Nephron progenitor cell (in vitro differentiated cells): ENCODE data around the gene SELENBP1.
A peak's percentile ranks its signal among the peaks of the same experiment; 100 is the strongest.

Source experiments
- DNase-seq: peaks from one replicate; pipeline ENCODE4 v3.0.0; 2021
- H3K27ac Mint-ChIP-seq: 2 replicates; pipeline ENCODE4 v1.8.0; 2021; ENCODE audit warnings: mild to moderate bottlenecking, moderate library complexity, mixed read lengths
- H3K27me3 Mint-ChIP-seq: 2 replicates; pipeline ENCODE4 v1.8.0; 2021; ENCODE audit warnings: mild to moderate bottlenecking, low read depth, mixed read lengths; ENCODE audit not compliant: poor library complexity
- H3K36me3 Mint-ChIP-seq: 2 replicates; pipeline ENCODE4 v1.8.0; 2021; ENCODE audit warnings: low read depth, mixed read lengths
- H3K4me1 Mint-ChIP-seq: 2 replicates; pipeline ENCODE4 v1.8.0; 2021; ENCODE audit warnings: mixed read lengths
- H3K4me3 Mint-ChIP-seq: 2 replicates; pipeline ENCODE4 v1.8.0; 2021; ENCODE audit warnings: mild to moderate bottlenecking, moderate library complexity, mixed read lengths
- H3K9me3 Mint-ChIP-seq: 2 replicates; pipeline ENCODE4 v1.8.0; 2021; ENCODE audit warnings: mild to moderate bottlenecking, moderate library complexity, mixed read lengths
- TF ChIP-seq, protein P1 (sequence below): fragments of 200-600 bp; sonication (generic); IDR thresholded peaks from 2 replicates; pipeline ENCODE4 v1.5.0; 2021; ENCODE audit warnings: antibody characterized with exemption

The SELENBP1 gene

DNA sequence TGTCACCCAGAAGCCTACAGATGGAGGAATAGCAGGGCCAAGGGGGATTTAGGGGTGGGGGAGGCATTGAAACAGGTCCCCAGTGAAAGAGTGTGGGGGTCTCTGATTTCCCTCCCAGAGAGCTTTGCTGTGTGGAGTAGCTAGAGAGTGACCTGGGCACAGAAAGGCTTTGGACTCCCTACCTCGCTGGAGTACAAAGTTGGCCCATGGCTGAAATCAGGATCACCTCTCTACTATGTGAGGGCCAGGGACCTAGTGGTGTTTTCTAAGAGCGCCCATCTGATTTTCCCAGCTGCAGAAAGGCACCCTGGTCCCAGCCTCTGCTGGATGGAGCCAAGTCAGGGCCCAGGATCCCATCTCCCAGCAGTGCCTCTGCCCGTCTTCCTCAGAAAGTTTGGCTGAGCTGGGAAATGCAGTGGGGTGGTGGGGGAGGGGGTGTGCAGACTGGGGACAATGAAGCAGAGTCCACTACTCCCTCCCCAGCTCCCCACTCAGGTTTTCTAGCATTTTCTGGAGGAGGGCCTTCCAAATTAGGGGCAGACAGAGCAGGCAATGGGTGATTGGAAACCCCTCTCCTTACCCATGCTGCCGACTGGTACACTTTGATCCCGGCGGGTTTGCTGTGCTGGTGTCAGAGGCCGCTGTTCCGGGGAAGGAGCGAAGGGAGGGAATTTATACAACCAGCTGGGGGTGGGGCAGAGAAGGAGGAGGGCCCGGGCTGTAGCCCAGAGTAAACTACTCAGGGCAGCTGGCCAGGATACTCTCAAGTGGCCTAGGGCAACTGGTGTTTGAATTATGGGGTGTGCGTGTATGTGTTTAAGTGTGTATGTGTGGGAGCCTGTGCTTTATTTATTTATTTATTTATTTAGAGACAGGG is at the start of gene SELENBP1:
TSS of gene SELENBP1 (minus strand) at position 648 of the 877 bp plus-strand sequence. CDS start at position 584, 64 bp downstream.
- DNase-seq, result peak; percentile 69
- Mint-ChIP-seq H3K27ac (peak within 1 kb of the TSS; percentile 84), H3K27me3 (no peaks in the 10 kb centered on the region), H3K9me3 (no peaks in the 10 kb centered on the region), H3K4me3 (peak within 1 kb of the TSS; percentile 86), H3K36me3 (peaks cover 16% of the 10 kb centered on the region), H3K4me1 (peaks cover 52% of the 10 kb centered on the region)
- TF ChIP-seq, protein P1, sequence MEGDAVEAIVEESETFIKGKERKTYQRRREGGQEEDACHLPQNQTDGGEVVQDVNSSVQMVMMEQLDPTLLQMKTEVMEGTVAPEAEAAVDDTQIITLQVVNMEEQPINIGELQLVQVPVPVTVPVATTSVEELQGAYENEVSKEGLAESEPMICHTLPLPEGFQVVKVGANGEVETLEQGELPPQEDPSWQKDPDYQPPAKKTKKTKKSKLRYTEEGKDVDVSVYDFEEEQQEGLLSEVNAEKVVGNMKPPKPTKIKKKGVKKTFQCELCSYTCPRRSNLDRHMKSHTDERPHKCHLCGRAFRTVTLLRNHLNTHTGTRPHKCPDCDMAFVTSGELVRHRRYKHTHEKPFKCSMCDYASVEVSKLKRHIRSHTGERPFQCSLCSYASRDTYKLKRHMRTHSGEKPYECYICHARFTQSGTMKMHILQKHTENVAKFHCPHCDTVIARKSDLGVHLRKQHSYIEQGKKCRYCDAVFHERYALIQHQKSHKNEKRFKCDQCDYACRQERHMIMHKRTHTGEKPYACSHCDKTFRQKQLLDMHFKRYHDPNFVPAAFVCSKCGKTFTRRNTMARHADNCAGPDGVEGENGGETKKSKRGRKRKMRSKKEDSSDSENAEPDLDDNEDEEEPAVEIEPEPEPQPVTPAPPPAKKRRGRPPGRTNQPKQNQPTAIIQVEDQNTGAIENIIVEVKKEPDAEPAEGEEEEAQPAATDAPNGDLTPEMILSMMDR, result no peak

DNA sequence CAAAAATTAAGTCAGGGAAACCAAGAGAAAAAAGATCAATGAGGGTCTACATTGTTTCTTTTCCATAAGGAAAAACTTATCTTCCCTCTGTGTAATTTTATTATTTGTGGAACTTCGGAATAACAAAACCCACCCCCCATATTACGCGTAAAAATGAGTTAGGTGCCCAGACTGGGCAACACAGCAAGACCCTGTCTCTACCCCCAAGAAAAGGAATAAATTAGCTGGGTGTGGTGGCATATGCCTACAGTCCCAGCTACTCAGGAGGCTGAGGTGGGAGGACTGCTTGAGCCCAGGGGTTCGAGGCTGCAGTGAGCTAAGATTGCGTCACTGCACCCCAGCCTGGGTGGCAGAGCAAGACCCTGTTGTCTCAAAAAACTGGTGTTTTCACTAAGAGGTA is 47.3 kb upstream of the SELENBP1 start:
- peaks cover 87% of the 10 kb centered on the region for H3K36me3 Mint-ChIP-seq
- no peaks in the 10 kb centered on the region for H3K27me3 Mint-ChIP-seq
- DNase-seq, result no peak

DNA sequence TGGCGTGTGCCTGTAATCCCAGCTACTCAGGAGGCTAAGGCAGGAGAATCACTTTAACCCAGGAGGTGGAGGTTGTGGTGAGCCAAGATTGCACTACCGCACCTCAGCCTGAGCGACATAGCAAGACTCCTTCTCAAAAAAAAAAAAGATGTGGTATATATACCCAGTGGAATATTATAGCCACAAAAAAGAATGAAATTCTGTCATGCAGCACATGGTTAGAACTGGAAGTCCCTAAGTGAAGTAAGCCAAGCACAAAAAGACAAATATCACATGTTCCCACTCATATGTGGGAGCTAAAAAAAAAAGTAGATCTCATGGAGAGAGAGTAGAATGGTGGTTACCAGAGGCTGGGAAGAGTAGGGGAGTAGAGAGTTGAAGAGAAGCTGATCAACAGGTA is 45.6 kb upstream of the SELENBP1 start:
- Mint-ChIP-seq H3K9me3 (no peaks in the 10 kb centered on the region), H3K36me3 (peaks cover 82% of the 10 kb centered on the region), H3K27me3 (no peaks in the 10 kb centered on the region), H3K27ac (no peak overlapping the region), H3K4me3 (no peak overlapping the region), H3K4me1 (no peaks in the 10 kb centered on the region)
- DNase-seq, result no peak
- TF ChIP-seq, protein P1, result no peak

More for the DNA sequence above, 47.3 kb upstream of the SELENBP1 start:
- H3K4me3 Mint-ChIP-seq, result no peak overlapping the region
- no peak overlapping the region for H3K27ac Mint-ChIP-seq
- TF ChIP-seq, protein P1, result no peak
- no peaks in the 10 kb centered on the region for H3K9me3 Mint-ChIP-seq
- H3K4me1 Mint-ChIP-seq, result no peaks in the 10 kb centered on the region

DNA sequence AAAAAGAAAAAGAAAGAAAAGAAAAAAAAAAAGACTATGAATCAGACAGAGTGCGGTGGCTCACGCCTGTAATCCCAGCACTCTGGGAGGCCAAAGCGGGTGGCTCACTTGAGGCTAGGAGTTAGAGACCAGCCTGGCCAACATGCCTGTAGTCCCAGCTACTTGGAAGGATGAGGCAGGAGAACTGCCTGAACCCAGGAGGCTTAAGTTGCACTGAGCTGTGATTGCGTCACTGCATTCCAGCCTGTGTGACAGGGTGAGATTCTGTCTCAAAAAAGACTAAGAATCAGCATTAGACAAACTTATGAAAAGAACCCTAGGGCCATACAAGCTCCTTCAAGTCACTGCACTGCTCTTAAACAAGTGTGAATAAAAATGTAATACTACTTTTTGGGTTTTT is 43.7 kb upstream of the SELENBP1 start:
- no peak overlapping the region for H3K27ac Mint-ChIP-seq

DNA sequence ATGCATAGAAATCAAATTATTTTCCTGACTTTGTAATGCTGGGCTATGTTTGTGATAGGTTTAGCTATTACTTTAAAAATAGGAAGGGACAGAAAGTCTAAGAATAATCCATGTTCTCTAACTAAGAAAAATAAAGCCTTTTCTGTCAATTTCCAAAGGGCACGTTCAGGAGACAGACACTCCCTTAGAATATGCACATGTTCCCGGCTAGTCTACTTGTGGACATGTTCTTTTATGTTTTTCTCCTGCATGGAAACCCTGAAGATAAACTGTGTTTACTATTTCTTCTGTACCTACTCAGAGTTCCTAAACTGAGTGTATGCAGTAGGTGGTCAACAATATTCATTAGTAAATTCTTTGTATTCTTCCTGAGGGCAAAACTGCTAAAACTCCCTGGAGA is 39.4 kb upstream of the SELENBP1 start:
- Mint-ChIP-seq H3K9me3 (no peaks in the 10 kb centered on the region), H3K27me3 (peaks cover 6% of the 10 kb centered on the region), H3K4me3 (no peak overlapping the region), H3K36me3 (peaks cover 79% of the 10 kb centered on the region), H3K27ac (no peak overlapping the region), H3K4me1 (no peaks in the 10 kb centered on the region)
- no peak for DNase-seq
- TF ChIP-seq, protein P1, result no peak

More for the DNA sequence above, 43.7 kb upstream of the SELENBP1 start:
- TF ChIP-seq, protein P1, result no peak
- Mint-ChIP-seq H3K36me3 (peaks cover 81% of the 10 kb centered on the region), H3K9me3 (no peaks in the 10 kb centered on the region), H3K4me1 (no peaks in the 10 kb centered on the region), H3K27me3 (no peaks in the 10 kb centered on the region), H3K4me3 (no peak overlapping the region)
- DNase-seq, result no peak

DNA sequence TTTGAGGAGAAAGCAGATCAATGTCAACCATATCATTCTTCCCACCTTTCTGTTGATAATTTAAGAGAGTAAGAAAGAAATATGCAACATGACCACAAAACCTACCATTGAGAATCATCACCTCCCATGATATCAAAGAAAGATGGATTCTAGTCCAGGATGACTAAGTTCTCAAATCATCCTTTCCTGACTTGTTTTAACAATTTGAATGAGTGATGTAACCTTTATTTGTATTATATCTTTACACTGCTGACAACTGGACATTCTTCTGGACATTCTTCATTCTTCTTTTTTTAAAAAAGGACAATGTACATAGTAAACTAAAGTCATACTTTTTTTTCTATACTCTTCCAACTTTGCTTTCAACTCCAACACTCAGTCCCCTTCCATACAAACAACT is 36.4 kb upstream of the SELENBP1 start:
- Mint-ChIP-seq H3K4me1 (no peaks in the 10 kb centered on the region), H3K27ac (no peak overlapping the region), H3K36me3 (peaks cover 75% of the 10 kb centered on the region), H3K9me3 (no peaks in the 10 kb centered on the region), H3K27me3 (peaks cover 6% of the 10 kb centered on the region), H3K4me3 (no peak overlapping the region)
- TF ChIP-seq, protein P1, result no peak
- DNase-seq, result no peak
